K562 (cell line): ENCODE results near the gene CIB1. TPM values are rescaled to one million over a fixed set of nuclear protein-coding genes. Genes with fewer than 3 reads are reported as not detected.

Experiments used
- ATAC-seq: fragments of 200-7000 bp; cut with Tn5 transposase; 3 replicates; pipeline ENCODE4 v1.9.1; 2020; ENCODE audit warnings: moderate library complexity
- BruUV-seq: library from RNA; stranded (reverse); fragments of 400-500 nt; replicated peaks from 2 replicates; lab custom pipeline; 2021; lab: Mats Ljungman, UMichigan
- CTCF ChIA-PET: fragments of 300-600 bp; formaldehyde crosslinking; extraction: SDS; loops from one replicate; lab custom pipeline; 2021; ENCODE audit warnings: low intra/inter-chr PET ratio; lab: Yijun Ruan, JAX
- POLR2A ChIA-PET: fragments of 300-600, 350-650 bp; sonication (Branson Sonifier 250); formaldehyde crosslinking; extraction: SDS; loops from one replicate; lab custom pipeline; 2021; ENCODE audit warnings: antibody characterized with exemption, inconsistent platforms; lab: Yijun Ruan, JAX
- DNase-seq, 4 experiments: peaks; one replicate each; pipeline versions ENCODE4 v3.0.0 to v3.0.0-alpha.2; 2011 to 2018; ENCODE audit warnings: low spot score in 3 of 4, mixed read lengths in 3 of 4; ENCODE audit errors: extremely low read depth in 1 of 4
- FAIRE-seq: peaks from 2 replicates; lab custom pipeline; 2011; peaks lifted over from hg19 to GRCh38; lab: Jason Lieb, UNC
- H2AFZ ChIP-seq: 2 replicates; pipeline ENCODE4 v1.6.0; 2011; ENCODE audit warnings: low read depth, low read length, control low read depth, inconsistent platforms
- H3K27ac ChIP-seq: fragments of 200-600 bp; 3 replicates; pipeline ENCODE4 v1.8.0; 2011; ENCODE audit warnings: low read depth, mild to moderate bottlenecking, control low read depth, inconsistent platforms, low read length, moderate library complexity, mixed read lengths; ENCODE audit errors: extremely low read depth
- H3K27me3 ChIP-seq, 2 experiments: fragments of 300-600 bp in 1 of 2; 2 replicates in 1 of 2; 3 replicates in 1 of 2; pipeline versions ENCODE4 v1.6.0 to v1.8.0; 2011; ENCODE audit warnings: inconsistent platforms in 2 of 2, low read length in 2 of 2, mild to moderate bottlenecking in 1 of 2, mixed read lengths in 1 of 2, moderate library complexity in 1 of 2; ENCODE audit not compliant: control insufficient read depth in 2 of 2, insufficient read depth in 2 of 2
- H3K36me3 ChIP-seq: fragments of 300-600 bp; 3 replicates; pipeline ENCODE4 v1.8.0; 2011; ENCODE audit warnings: mild to moderate bottlenecking, low read length, inconsistent platforms; ENCODE audit not compliant: control insufficient read depth, insufficient read depth
- H3K4me1 ChIP-seq, 2 experiments: fragments of 200-600 bp in 1 of 2; replicated peaks in 1 of 2; 2 replicates in 1 of 2; 3 replicates in 1 of 2; pipeline versions ENCODE4 v1.5.1 to v1.8.0; 2011; ENCODE audit warnings: inconsistent platforms in 2 of 2, low read length in 2 of 2, mild to moderate bottlenecking in 1 of 2, mixed read lengths in 1 of 2, moderate library complexity in 1 of 2; ENCODE audit not compliant: control insufficient read depth in 2 of 2, insufficient read depth in 2 of 2
- H3K4me2 ChIP-seq: 2 replicates; pipeline ENCODE4 v1.6.1; 2011; ENCODE audit warnings: low read length, control low read depth, inconsistent platforms, mixed read lengths; ENCODE audit not compliant: insufficient read depth
- H3K4me3 ChIP-seq: fragments of 200-600 bp; sonication (generic), shearing (Covaris generic); 2 replicates; pipeline ENCODE4 v1.5.1; 2016; ENCODE audit warnings: control low read depth, inconsistent platforms
- H3K79me2 ChIP-seq: fragments of 200-600 bp; 3 replicates; pipeline ENCODE4 v1.8.0; 2011; ENCODE audit warnings: low read length, inconsistent platforms; ENCODE audit not compliant: control insufficient read depth, insufficient read depth
- H3K9ac ChIP-seq, 2 experiments: 2 replicates each; pipeline versions ENCODE4 v1.6.0 to v1.6.1; 2011; ENCODE audit warnings: low read depth in 2 of 2, low read length in 2 of 2, control low read depth in 1 of 2, inconsistent platforms in 1 of 2, mild to moderate bottlenecking in 1 of 2, mixed read lengths in 1 of 2; ENCODE audit not compliant: insufficient read depth in 1 of 2
- H3K9me1 ChIP-seq: one replicate; pipeline ENCODE4 v1.6.0; 2011; ENCODE audit warnings: inconsistent platforms, mild to moderate bottlenecking, low read length, moderate library complexity; ENCODE audit not compliant: control insufficient read depth, insufficient read depth
- H3K9me3 ChIP-seq: replicated peaks from 2 replicates; pipeline ENCODE4 v1.5.1; 2011; ENCODE audit warnings: low read depth, low read length, inconsistent platforms; ENCODE audit not compliant: control insufficient read depth, insufficient read depth
- H4K20me1 ChIP-seq: replicated peaks from 2 replicates; pipeline ENCODE4 v1.6.1; 2011; ENCODE audit warnings: low read length, inconsistent platforms, mixed read lengths; ENCODE audit not compliant: control insufficient read depth, insufficient read depth
- CEBPG ChIP-seq, 3 experiments: fragments of 200-800 bp in 1 of 3; sonication (Bioruptor generic) in 1 of 3; sonication (generic) in 1 of 3; formaldehyde crosslinking in 1 of 3; IDR thresholded peaks in 2 of 3; conservative IDR thresholded peaks in 1 of 3; 2 replicates each; pipeline versions ENCODE4 v1.6.1 to v1.8.0; 2016 to 2022; ENCODE audit warnings: missing compliant biosample characterization in 2 of 3, missing genetic modification characterization in 2 of 3, mild to moderate bottlenecking in 1 of 3, missing genetic modification reagents in 1 of 3
- GABPB2 ChIP-seq: fragments of 250-450 bp; sonication (Bioruptor Pico); conservative IDR thresholded peaks from 2 replicates; pipeline ENCODE4 v1.5.1; 2021; ENCODE audit warnings: mild to moderate bottlenecking
- GTF2A2 ChIP-seq: IDR thresholded peaks from 2 replicates; pipeline ENCODE4 v1.6.1; 2016; ENCODE audit warnings: mild to moderate bottlenecking, missing genetic modification characterization, missing compliant biosample characterization
- HNRNPLL ChIP-seq: fragments of 200-400 bp; formaldehyde crosslinking; IDR thresholded peaks from 2 replicates; pipeline ENCODE4 v1.6.1; 2017; ENCODE audit warnings: low read length, low read depth, mild to moderate bottlenecking; ENCODE audit not compliant: poor library complexity, severe bottlenecking
- SRSF3 ChIP-seq: fragments of 200-400 bp; formaldehyde crosslinking; IDR thresholded peaks from 2 replicates; pipeline ENCODE4 v1.6.1; 2016; ENCODE audit warnings: mild to moderate bottlenecking, low read length, moderate library complexity; ENCODE audit not compliant: insufficient read depth
- WGBS: fragments of 100-300 bp; shearing (Covaris generic); methylation state at CpG from one replicate; pipeline ENCODE4 v1.1.6; 2016; ENCODE audit warnings: low coverage, mixed read lengths; ENCODE audit not compliant: insufficient coverage; ENCODE audit errors: missing lambda C conversion rate; 5-methylcytosine and 5-hydroxymethylcytosine counted together
- in situ Hi-C: fragments of 300-500 bp; cut with MboI; formaldehyde crosslinking; loops from 4 replicates; pipeline ENCODE4 v1.15.0; 2018; ENCODE audit warnings: inconsistent platforms, mixed read lengths
- intact Hi-C: fragments of 100-400 bp; cut with micrococcal nuclease; formaldehyde crosslinking; loops from 2 replicates; pipeline ENCODE4 v1.14.2; 2022
- polyA plus RNA-seq, 8 experiments: library from polyadenylated mRNA; depleted of rRNA in 4 of 8; stranded (reverse) in 5 of 8; unstranded in 3 of 8; fragments of >200 nt; fragmentation: Nextera tagmentation in 2 of 8; fragmentation: Illumina TruSeq in 1 of 8; extraction: Ambion mirVana in 2 of 8; extraction: Trizol in 1 of 8; gene quantifications; 2 replicates each; pipeline versions ENCODE4 v1.2.1 to v1.2.3, GENCODE V29; 2011 to 2014; ENCODE audit warnings: inconsistent platforms in 1 of 8, missing spikeins in 1 of 8
- total RNA-seq, 7 experiments: library from RNA; depleted of rRNA in 6 of 7; stranded (reverse); fragments of >200 nt in 6 of 7; fragmentation: Illumina TruSeq in 2 of 7; extraction: Trizol in 2 of 7; gene quantifications; 2 replicates each; pipeline versions ENCODE4 v1.2.1 to v1.2.3, GENCODE V29; 2011 to 2021; ENCODE audit warnings: low replicate concordance in 1 of 7
- TF ChIP-seq, protein P1 (sequence below): fragments of 250-450 bp; sonication (Bioruptor Pico); IDR thresholded peaks from 2 replicates; pipeline ENCODE4 v1.8.0; 2021; ENCODE audit warnings: moderate library complexity, mild to moderate bottlenecking, inconsistent platforms
- TF ChIP-seq, protein P2 (sequence below): sonication (generic); formaldehyde crosslinking; IDR thresholded peaks from 2 replicates; pipeline ENCODE4 v1.8.0; 2022; ENCODE audit warnings: mild to moderate bottlenecking, missing genetic modification reagents
- TF ChIP-seq, protein P3 (sequence below): fragments of 250-450 bp; sonication (Bioruptor Pico); IDR thresholded peaks from 2 replicates; pipeline ENCODE4 v1.4.0; 2020; ENCODE audit warnings: mild to moderate bottlenecking

The CIB1 gene
- total and polyA plus RNA-seq, 9 of the 15 experiments (the other 6 are each of a cell fraction or from before 2014, with no cell fraction given) = 14.9 to 136 (median 64.5) TPM

DNA sequence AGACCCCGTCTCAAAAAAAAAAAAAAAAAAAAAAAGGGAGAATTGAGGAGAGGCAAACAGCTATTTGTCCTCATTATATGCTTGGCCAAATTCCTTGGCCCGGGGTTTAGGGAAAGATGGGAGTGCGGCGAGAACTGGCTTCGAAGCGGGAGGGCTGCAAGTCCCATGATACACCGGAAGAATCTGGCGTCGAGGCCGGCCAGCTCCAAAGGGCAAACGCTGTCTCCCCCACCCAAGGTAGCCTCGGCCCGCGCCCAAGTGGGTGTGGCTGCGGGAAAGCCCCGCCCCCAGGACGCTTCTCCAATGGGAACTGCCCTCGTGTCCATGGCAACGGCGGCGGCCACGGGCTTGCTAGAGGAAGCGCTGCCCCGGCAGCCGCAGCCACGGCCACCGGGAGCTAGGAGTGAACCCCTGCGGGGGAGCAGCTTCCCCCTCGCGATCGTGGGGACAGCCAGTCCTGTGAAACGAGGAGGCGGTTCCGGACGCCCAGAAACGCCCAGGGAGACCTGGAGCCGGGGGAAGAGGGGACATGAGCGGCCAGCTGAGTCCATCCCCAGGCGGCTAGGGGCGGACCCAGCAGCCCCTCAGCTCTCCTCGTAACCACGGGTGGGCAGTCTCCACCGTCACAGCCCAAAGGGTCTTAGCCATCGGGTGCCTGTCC is 15.6 kb upstream of the CIB1 start, which contains the start of gene TTLL13:
TTLL13 (plus strand) TSS at position 354 of the 661 bp plus-strand sequence. CDS start 1,075 bp downstream, outside the sequence.
- peak within 1 kb of the TSS; percentile 82 for H2AFZ ChIP-seq
- peak within 1 kb of the TSS; percentile 8; the same call in 2 of the 3 replicates for H3K27ac ChIP-seq
- TF ChIP-seq, protein P1, sequence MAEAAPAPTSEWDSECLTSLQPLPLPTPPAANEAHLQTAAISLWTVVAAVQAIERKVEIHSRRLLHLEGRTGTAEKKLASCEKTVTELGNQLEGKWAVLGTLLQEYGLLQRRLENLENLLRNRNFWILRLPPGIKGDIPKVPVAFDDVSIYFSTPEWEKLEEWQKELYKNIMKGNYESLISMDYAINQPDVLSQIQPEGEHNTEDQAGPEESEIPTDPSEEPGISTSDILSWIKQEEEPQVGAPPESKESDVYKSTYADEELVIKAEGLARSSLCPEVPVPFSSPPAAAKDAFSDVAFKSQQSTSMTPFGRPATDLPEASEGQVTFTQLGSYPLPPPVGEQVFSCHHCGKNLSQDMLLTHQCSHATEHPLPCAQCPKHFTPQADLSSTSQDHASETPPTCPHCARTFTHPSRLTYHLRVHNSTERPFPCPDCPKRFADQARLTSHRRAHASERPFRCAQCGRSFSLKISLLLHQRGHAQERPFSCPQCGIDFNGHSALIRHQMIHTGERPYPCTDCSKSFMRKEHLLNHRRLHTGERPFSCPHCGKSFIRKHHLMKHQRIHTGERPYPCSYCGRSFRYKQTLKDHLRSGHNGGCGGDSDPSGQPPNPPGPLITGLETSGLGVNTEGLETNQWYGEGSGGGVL = no peak
- TF ChIP-seq HNRNPLL (no peak), SRSF3 (no peak), GTF2A2 (tag) (no peak), GABPB2 (CRISPR knock-in tag) (no peak), CEBPG (CRISPR knock-in tag; IDR thresholded peaks at IDR 0.05) (0 out of 2 replicates have a peak, but pooled peaks have one; percentile 27), CEBPG (tag; conservative IDR thresholded peaks at IDR 0.05 in 1 of 2, IDR thresholded peaks at IDR 0.05 in 1 of 2) (no peak)
- TF ChIP-seq, protein P2, sequence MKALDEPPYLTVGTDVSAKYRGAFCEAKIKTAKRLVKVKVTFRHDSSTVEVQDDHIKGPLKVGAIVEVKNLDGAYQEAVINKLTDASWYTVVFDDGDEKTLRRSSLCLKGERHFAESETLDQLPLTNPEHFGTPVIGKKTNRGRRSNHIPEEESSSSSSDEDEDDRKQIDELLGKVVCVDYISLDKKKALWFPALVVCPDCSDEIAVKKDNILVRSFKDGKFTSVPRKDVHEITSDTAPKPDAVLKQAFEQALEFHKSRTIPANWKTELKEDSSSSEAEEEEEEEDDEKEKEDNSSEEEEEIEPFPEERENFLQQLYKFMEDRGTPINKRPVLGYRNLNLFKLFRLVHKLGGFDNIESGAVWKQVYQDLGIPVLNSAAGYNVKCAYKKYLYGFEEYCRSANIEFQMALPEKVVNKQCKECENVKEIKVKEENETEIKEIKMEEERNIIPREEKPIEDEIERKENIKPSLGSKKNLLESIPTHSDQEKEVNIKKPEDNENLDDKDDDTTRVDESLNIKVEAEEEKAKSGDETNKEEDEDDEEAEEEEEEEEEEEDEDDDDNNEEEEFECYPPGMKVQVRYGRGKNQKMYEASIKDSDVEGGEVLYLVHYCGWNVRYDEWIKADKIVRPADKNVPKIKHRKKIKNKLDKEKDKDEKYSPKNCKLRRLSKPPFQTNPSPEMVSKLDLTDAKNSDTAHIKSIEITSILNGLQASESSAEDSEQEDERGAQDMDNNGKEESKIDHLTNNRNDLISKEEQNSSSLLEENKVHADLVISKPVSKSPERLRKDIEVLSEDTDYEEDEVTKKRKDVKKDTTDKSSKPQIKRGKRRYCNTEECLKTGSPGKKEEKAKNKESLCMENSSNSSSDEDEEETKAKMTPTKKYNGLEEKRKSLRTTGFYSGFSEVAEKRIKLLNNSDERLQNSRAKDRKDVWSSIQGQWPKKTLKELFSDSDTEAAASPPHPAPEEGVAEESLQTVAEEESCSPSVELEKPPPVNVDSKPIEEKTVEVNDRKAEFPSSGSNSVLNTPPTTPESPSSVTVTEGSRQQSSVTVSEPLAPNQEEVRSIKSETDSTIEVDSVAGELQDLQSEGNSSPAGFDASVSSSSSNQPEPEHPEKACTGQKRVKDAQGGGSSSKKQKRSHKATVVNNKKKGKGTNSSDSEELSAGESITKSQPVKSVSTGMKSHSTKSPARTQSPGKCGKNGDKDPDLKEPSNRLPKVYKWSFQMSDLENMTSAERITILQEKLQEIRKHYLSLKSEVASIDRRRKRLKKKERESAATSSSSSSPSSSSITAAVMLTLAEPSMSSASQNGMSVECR = peak; percentile 81
- TF ChIP-seq, protein P3, sequence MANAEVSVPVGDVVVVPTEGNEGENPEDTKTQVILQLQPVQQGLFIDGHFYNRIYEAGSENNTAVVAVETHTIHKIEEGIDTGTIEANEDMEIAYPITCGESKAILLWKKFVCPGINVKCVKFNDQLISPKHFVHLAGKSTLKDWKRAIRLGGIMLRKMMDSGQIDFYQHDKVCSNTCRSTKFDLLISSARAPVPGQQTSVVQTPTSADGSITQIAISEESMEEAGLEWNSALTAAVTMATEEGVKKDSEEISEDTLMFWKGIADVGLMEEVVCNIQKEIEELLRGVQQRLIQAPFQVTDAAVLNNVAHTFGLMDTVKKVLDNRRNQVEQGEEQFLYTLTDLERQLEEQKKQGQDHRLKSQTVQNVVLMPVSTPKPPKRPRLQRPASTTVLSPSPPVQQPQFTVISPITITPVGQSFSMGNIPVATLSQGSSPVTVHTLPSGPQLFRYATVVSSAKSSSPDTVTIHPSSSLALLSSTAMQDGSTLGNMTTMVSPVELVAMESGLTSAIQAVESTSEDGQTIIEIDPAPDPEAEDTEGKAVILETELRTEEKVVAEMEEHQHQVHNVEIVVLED (CRISPR knock-in tag) = no peak

More for the DNA sequence above, 15.6 kb upstream of the CIB1 start, which contains the start of gene TTLL13:
- Histone ChIP-seq H3K9me1 (no peaks in the 10 kb centered on the region), H3K4me2 (peak within 1 kb of the TSS; percentile 80), H3K36me3 (no peaks in the 10 kb centered on the region), H3K9ac (peak within 1 kb of the TSS; percentile 52 to 91; a peak in 3 of 4 replicates), H3K4me1 (peaks cover 10 to 18% of the 10 kb centered on the region in 2 experiments; a peak in 4 of 5 replicates), H4K20me1 (no peaks in the 10 kb centered on the region), H3K79me2 (no peaks in the 10 kb centered on the region), H3K27me3 (no peaks in the 10 kb centered on the region), H3K9me3 (no peaks in the 10 kb centered on the region), H3K4me3 (peak within 1 kb of the TSS; percentile 51)
- in situ Hi-C loops = no loop called here
- ATAC-seq = peak; percentile 98
- POLR2A ChIA-PET = interaction anchor here (0.7 to 2.8 kb wide), 12 partner anchors 8 to 149 kb away, joined by 3 to 16 read pairs (median 4); partner anchors contain the start of genes CIB1, GDPGP1 and NGRN
- DNase-seq = peak; percentile 94 to 97 (median 96)
- CTCF ChIA-PET = no interaction called here
- no TSS peak for BruUV-seq
- intact Hi-C loops = no loop called here
- peak; percentile 82 for FAIRE-seq
- 2% methylated on average over 35 of the region's 44 CpGs for WGBS
